Measurements from ENCODE around the gene ZNF423. TPM values are rescaled to one million over a fixed set of nuclear protein-coding genes. Genes with fewer than 3 reads are reported as not detected.

The ZNF423 gene
- total and polyA plus RNA-seq, 9 of the 15 experiments (the other 6 are each of a cell fraction or from before 2014, with no cell fraction given), result not detected

GRCh38 chr16:49620158-49620868 is 235.6 kb downstream of the ZNF423 start (continued):
- TF ChIP-seq ZBTB11 (CRISPR knock-in tag; IDR thresholded peaks at IDR 0.05) (peak in 1 of 3 experiments; percentile 54; a peak in 1 of 6 replicates), JUND (IDR thresholded peaks at IDR 0.05; ENCODE audit: borderline replicate concordance, low read depth, low read length) (peak; percentile 81), JUND (tag; IDR thresholded peaks at IDR 0.05; ENCODE audit: borderline replicate concordance, low read depth, low read length) (peak; percentile 69; the same call in 1 of the 3 replicates), ATF2 (CRISPR knock-in tag; IDR thresholded peaks at IDR 0.05) (no peak), SMARCA4 (IDR thresholded peaks at IDR 0.05) (peak; percentile 68; the same call in 1 of the 2 replicates), SMARCE1 (IDR thresholded peaks at IDR 0.05) (peak; percentile 57; the same call in 1 of the 2 replicates), RAD51 (IDR thresholded peaks at IDR 0.05; ENCODE audit: borderline replicate concordance, low read depth) (no peak), PBX2 (CRISPR knock-in tag; IDR thresholded peaks at IDR 0.05; ENCODE audit: low read depth) (no peak), PBX2 (tag; conservative IDR thresholded peaks at IDR 0.05; ENCODE audit: low read depth) (0 out of 2 replicates have a peak, but pooled peaks have one; percentile 14), CBFA2T3 (IDR thresholded peaks at IDR 0.05) (peak; percentile 72), LCOR (CRISPR knock-in tag; IDR thresholded peaks at IDR 0.05) (no peak)
